H9 (cell line): Measurements from ENCODE around the gene KANK2. TPM values are rescaled to one million over a fixed set of nuclear protein-coding genes. Genes with fewer than 3 reads are reported as not detected.

Experiments used
- DNase-seq: peaks from one replicate; pipeline ENCODE4 v3.0.0-alpha.2; 2017
- H2AFZ ChIP-seq: one replicate; pipeline ENCODE4 v1.6.1; 2013; ENCODE audit warnings: mild to moderate bottlenecking, low read length, control low read depth, moderate library complexity
- H2AK5ac ChIP-seq: 2 replicates; pipeline ENCODE4 v1.6.1; 2013; ENCODE audit warnings: low read length, control low read depth, mixed read lengths; ENCODE audit not compliant: insufficient read length
- H2BK120ac ChIP-seq: one replicate; pipeline ENCODE4 v1.6.1; 2013; ENCODE audit warnings: low read depth, mild to moderate bottlenecking, low read length, control low read depth, inconsistent platforms; ENCODE audit not compliant: poor library complexity, severe bottlenecking
- H2BK12ac ChIP-seq: 2 replicates; pipeline ENCODE4 v1.6.1; 2013; ENCODE audit warnings: low read length, control low read depth, mixed read lengths, low read depth; ENCODE audit not compliant: insufficient read length
- H2BK15ac ChIP-seq: 2 replicates; pipeline ENCODE4 v1.6.1; 2013; ENCODE audit warnings: low read depth, low read length, control low read depth
- H2BK20ac ChIP-seq: one replicate; pipeline ENCODE4 v1.6.1; 2013; ENCODE audit warnings: low read depth, mild to moderate bottlenecking, low read length, control low read depth, inconsistent platforms; ENCODE audit not compliant: poor library complexity, severe bottlenecking
- H2BK5ac ChIP-seq: 2 replicates; pipeline ENCODE4 v1.6.1; 2013; ENCODE audit warnings: low read length, control low read depth, mixed read lengths; ENCODE audit not compliant: insufficient read length
- H3K14ac ChIP-seq: 2 replicates; pipeline ENCODE4 v1.6.1; 2013; ENCODE audit warnings: low read length, control low read depth; ENCODE audit not compliant: insufficient read depth
- H3K18ac ChIP-seq: 2 replicates; pipeline ENCODE4 v1.6.1; 2013; ENCODE audit warnings: low read depth, mild to moderate bottlenecking, mixed read lengths, low read length, control low read depth; ENCODE audit not compliant: insufficient read length
- H3K23ac ChIP-seq: 2 replicates; pipeline ENCODE4 v1.6.1; 2013; ENCODE audit warnings: low read length, control low read depth, mixed read lengths, low read depth; ENCODE audit not compliant: insufficient read length
- H3K23me2 ChIP-seq: 2 replicates; pipeline ENCODE4 v1.6.1; 2013; ENCODE audit warnings: low read depth, mild to moderate bottlenecking, mixed read lengths, low read length, control low read depth; ENCODE audit not compliant: insufficient read length, poor library complexity, severe bottlenecking
- H3K27ac ChIP-seq: 2 replicates; pipeline ENCODE4 v1.5.1; 2013; ENCODE audit warnings: low read length, control low read depth, mixed read lengths, low read depth; ENCODE audit not compliant: insufficient read length
- H3K27me3 ChIP-seq: 2 replicates; pipeline ENCODE4 v1.6.1; 2013; ENCODE audit warnings: low read length, control low read depth, inconsistent platforms; ENCODE audit not compliant: insufficient read depth
- H3K4ac ChIP-seq: 2 replicates; pipeline ENCODE4 v1.6.1; 2013; ENCODE audit warnings: low read depth, mild to moderate bottlenecking, control low read depth, inconsistent platforms, low read length, moderate library complexity
- H3K4me1 ChIP-seq: 2 replicates; pipeline ENCODE4 v1.6.1; 2013; ENCODE audit warnings: low read length, control low read depth, inconsistent platforms; ENCODE audit not compliant: insufficient read depth
- H3K4me2 ChIP-seq: 2 replicates; pipeline ENCODE4 v1.6.1; 2013; ENCODE audit warnings: low read length, control low read depth, mixed read lengths; ENCODE audit not compliant: insufficient read length, insufficient read depth
- H3K56ac ChIP-seq: 2 replicates; pipeline ENCODE4 v1.6.1; 2013; ENCODE audit warnings: low read depth, mild to moderate bottlenecking, mixed read lengths, low read length, control low read depth; ENCODE audit not compliant: insufficient read length
- H3K79me1 ChIP-seq: 2 replicates; pipeline ENCODE4 v1.6.1; 2013; ENCODE audit warnings: low read depth, mild to moderate bottlenecking, moderate library complexity, low read length, control low read depth, inconsistent platforms; ENCODE audit not compliant: insufficient read depth, poor library complexity, severe bottlenecking
- H3K79me2 ChIP-seq: 2 replicates; pipeline ENCODE4 v1.6.1; 2013; ENCODE audit warnings: low read length, control low read depth, inconsistent platforms; ENCODE audit not compliant: insufficient read depth
- H3K9ac ChIP-seq: 2 replicates; pipeline ENCODE4 v1.6.1; 2013; ENCODE audit warnings: low read length, control low read depth, mixed read lengths; ENCODE audit not compliant: insufficient read length; ENCODE audit errors: extremely low read depth
- H3K9me3 ChIP-seq: one replicate; pipeline ENCODE4 v1.6.1; 2013; ENCODE audit warnings: low read depth, low read length, inconsistent platforms; ENCODE audit not compliant: control insufficient read depth
- H3T11ph ChIP-seq: one replicate; pipeline ENCODE4 v1.6.1; 2013; ENCODE audit warnings: mild to moderate bottlenecking, low read length, control low read depth, inconsistent platforms
- H4K20me1 ChIP-seq: one replicate; pipeline ENCODE4 v1.6.1; 2013; ENCODE audit not compliant: control insufficient read depth, insufficient read length, insufficient read depth
- H4K5ac ChIP-seq: 2 replicates; pipeline ENCODE4 v1.6.1; 2013; ENCODE audit warnings: low read depth, mild to moderate bottlenecking, mixed read lengths, low read length, control low read depth; ENCODE audit not compliant: insufficient read length
- H4K8ac ChIP-seq: replicated peaks from 2 replicates; pipeline ENCODE4 v1.6.1; 2013; ENCODE audit warnings: low read length, control low read depth, mixed read lengths, low read depth; ENCODE audit not compliant: insufficient read length
- H4K91ac ChIP-seq: 2 replicates; pipeline ENCODE4 v1.6.1; 2013; ENCODE audit warnings: low read depth, mild to moderate bottlenecking, moderate library complexity, mixed read lengths, low read length, control low read depth; ENCODE audit not compliant: insufficient read length
- H3K27ac Mint-ChIP-seq, 3 experiments: 2 replicates in 2 of 3; 3 replicates in 1 of 3; pipeline ENCODE4 v1.8.0; 2020 to 2021; ENCODE audit warnings: mixed read lengths in 3 of 3, mild to moderate bottlenecking in 1 of 3, moderate library complexity in 1 of 3
- H3K27me3 Mint-ChIP-seq: 2 replicates; pipeline ENCODE4 v1.8.0; 2021; ENCODE audit warnings: low read depth, mild to moderate bottlenecking, moderate library complexity, mixed read lengths
- H3K36me3 Mint-ChIP-seq, 3 experiments: 2 replicates in 2 of 3; 3 replicates in 1 of 3; pipeline ENCODE4 v1.8.0; 2020 to 2021; ENCODE audit warnings: low read depth in 3 of 3, mixed read lengths in 3 of 3; ENCODE audit not compliant: insufficient read depth in 1 of 3
- H3K4me1 Mint-ChIP-seq, 2 experiments: 2 replicates each; pipeline ENCODE4 v1.8.0; 2020; ENCODE audit warnings: mixed read lengths in 2 of 2
- H3K4me3 Mint-ChIP-seq, 2 experiments: 2 replicates in 1 of 2; 3 replicates in 1 of 2; pipeline ENCODE4 v1.8.0; 2020 to 2021; ENCODE audit warnings: mild to moderate bottlenecking in 2 of 2, mixed read lengths in 2 of 2, moderate library complexity in 1 of 2
- H3K9me3 Mint-ChIP-seq, 2 experiments: 2 replicates in 1 of 2; 3 replicates in 1 of 2; pipeline ENCODE4 v1.8.0; 2020; ENCODE audit warnings: mild to moderate bottlenecking in 2 of 2, mixed read lengths in 2 of 2, moderate library complexity in 1 of 2
- WGBS: extraction: QIAGEN DNeasy Blood & Tissue Kit; methylation state at CpG from one replicate; pipeline ENCODE4 v1.1.7; 2013; ENCODE audit warnings: missing lambda C conversion rate, low lambda C conversion rate, mixed read lengths; ENCODE audit not compliant: insufficient read length; ENCODE audit errors: extremely low coverage; 5-methylcytosine and 5-hydroxymethylcytosine counted together
- total RNA-seq: library from RNA; stranded (reverse); gene quantifications from 2 replicates; pipeline ENCODE4 v1.2.1, GENCODE V29; 2021
- TF ChIP-seq, protein P1 (sequence below): fragments of 200-600 bp; sonication (generic); conservative IDR thresholded peaks from 3 replicates; pipeline ENCODE4 v1.8.0; 2021; ENCODE audit warnings: antibody characterized with exemption, mild to moderate bottlenecking

Gene KANK2
- total RNA-seq, 1 experiment from 2014 or later, result 42.0 TPM

DNA sequence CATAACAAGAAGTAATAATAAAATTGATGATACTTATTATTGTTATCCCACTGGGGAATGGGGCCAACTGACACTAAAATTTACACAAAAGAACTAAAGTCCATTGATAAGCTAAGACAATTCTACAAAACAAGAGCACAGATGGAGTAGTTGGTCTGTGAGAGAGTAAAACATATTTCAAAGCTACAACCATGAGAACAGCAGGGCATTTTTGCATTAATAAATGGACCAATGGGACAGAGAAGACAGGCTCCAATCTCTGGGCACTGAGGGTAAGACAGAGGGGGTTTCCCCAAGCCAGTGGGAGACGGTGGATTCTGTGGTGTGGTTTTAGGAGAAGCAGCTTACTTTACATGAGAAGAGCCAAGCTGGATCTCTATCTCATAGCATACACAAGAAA lies 14.4 kb downstream of the KANK2 start:
- no CpG with 5 or more reads among the region's 1 CpG for WGBS
- H2BK12ac ChIP-seq, result no peak overlapping the region

More for the DNA sequence above, 14.4 kb downstream of the KANK2 start:
- H3K27me3 ChIP-seq, result no peaks in the 10 kb centered on the region
- H3K4me1 ChIP-seq, result no peaks in the 10 kb centered on the region; the same call in 1 of the 2 replicates
- H3K9me3 ChIP-seq, result no peaks in the 10 kb centered on the region
- H3K27ac ChIP-seq, result no peak overlapping the region
- H3K56ac ChIP-seq, result no peak overlapping the region
- no peak overlapping the region for H2BK120ac ChIP-seq
- H3K14ac ChIP-seq, result no peak overlapping the region
- H3K79me2 ChIP-seq, result no peaks in the 10 kb centered on the region
- H2BK20ac ChIP-seq, result no peak overlapping the region
- H3K4me3 Mint-ChIP-seq, result no peak overlapping the region
- no peak overlapping the region for H2AK5ac ChIP-seq
- H3K23ac ChIP-seq, result no peak overlapping the region
- no peak overlapping the region for H2AFZ ChIP-seq
- DNase-seq, result no peak
- H3T11ph ChIP-seq, result no peak overlapping the region
- H4K5ac ChIP-seq, result no peak overlapping the region
- no peak overlapping the region for H2BK5ac ChIP-seq
- H3K18ac ChIP-seq, result no peak overlapping the region
- peaks cover 11 to 44% (median 28%) of the 10 kb centered on the region in 3 experiments for H3K36me3 Mint-ChIP-seq
- H4K91ac ChIP-seq, result no peak overlapping the region
- no peaks in the 10 kb centered on the region for H3K9me3 Mint-ChIP-seq
- no peak overlapping the region for H3K4ac ChIP-seq
- H3K9ac ChIP-seq, result no peak overlapping the region
- H3K4me1 Mint-ChIP-seq, result 0 out of 4 replicates have a peak, but pooled peaks cover 0 to 3% of the 10 kb centered on the region in 2 experiments
- H4K20me1 ChIP-seq, result no peaks in the 10 kb centered on the region
- H3K79me1 ChIP-seq, result no peaks in the 10 kb centered on the region
- no peaks in the 10 kb centered on the region; the same call in 1 of the 2 replicates for H3K27me3 Mint-ChIP-seq
- no peak overlapping the region for H3K4me2 ChIP-seq
- H3K27ac Mint-ChIP-seq, result peak overlapping the region in 1 of 3 experiments; percentile 68; a peak in 1 of 7 replicates
- H3K23me2 ChIP-seq, result no peaks in the 10 kb centered on the region
- no peak overlapping the region for H4K8ac ChIP-seq
- H2BK15ac ChIP-seq, result no peak overlapping the region
- TF ChIP-seq, protein P1, sequence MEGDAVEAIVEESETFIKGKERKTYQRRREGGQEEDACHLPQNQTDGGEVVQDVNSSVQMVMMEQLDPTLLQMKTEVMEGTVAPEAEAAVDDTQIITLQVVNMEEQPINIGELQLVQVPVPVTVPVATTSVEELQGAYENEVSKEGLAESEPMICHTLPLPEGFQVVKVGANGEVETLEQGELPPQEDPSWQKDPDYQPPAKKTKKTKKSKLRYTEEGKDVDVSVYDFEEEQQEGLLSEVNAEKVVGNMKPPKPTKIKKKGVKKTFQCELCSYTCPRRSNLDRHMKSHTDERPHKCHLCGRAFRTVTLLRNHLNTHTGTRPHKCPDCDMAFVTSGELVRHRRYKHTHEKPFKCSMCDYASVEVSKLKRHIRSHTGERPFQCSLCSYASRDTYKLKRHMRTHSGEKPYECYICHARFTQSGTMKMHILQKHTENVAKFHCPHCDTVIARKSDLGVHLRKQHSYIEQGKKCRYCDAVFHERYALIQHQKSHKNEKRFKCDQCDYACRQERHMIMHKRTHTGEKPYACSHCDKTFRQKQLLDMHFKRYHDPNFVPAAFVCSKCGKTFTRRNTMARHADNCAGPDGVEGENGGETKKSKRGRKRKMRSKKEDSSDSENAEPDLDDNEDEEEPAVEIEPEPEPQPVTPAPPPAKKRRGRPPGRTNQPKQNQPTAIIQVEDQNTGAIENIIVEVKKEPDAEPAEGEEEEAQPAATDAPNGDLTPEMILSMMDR, result no peak
